Measurements from ENCODE around the gene PPP1R36. TPM values are rescaled to one million over a fixed set of nuclear protein-coding genes. Genes with fewer than 3 reads are reported as not detected.

PPP1R36 gene
- polyA plus RNA-seq, 3 donors, result 0.38 TPM; not detected in 2

GRCh38 chr14:64581817-64582216 lies 32.1 kb downstream of the PPP1R36 start:
- Mint-ChIP-seq H3K4me3 (no peak overlapping the region), H3K27me3 (ENCODE audit: low read depth in 3 of 3) (no peaks in the 10 kb centered on the region), H3K9me3 (peaks cover 0 to 2% (median 0%) of the 10 kb centered on the region in 7 donors), H3K4me1 (no peaks in the 10 kb centered on the region), H3K36me3 (no peaks in the 10 kb centered on the region), H3K27ac (no peak overlapping the region)
- WGBS (ENCODE audit: insufficient coverage), result 60% methylated on average over 1 of the region's 5 CpGs
- H3K4me1 ChIP-seq (ENCODE audit: control insufficient read depth in 1 of 2, insufficient read depth in 2 of 2, low read length in 2 of 2), result no peaks in the 10 kb centered on the region
- no peaks in the 10 kb centered on the region for H3K9me3 ChIP-seq (replicated peaks in 1 of 2; ENCODE audit: control insufficient read depth in 1 of 2, insufficient read depth in 1 of 2, low read length in 2 of 2)
- no peaks in the 10 kb centered on the region for H3K27me3 ChIP-seq (ENCODE audit: control insufficient read depth in 2 of 2, insufficient read depth in 2 of 2, low read length in 2 of 2)
- no peaks in the 10 kb centered on the region for H4K20me1 ChIP-seq (ENCODE audit: insufficient read depth, low read length)
- H3K4me3 ChIP-seq (replicated peaks in 1 of 3; ENCODE audit: low read depth in 2 of 3, low read length in 3 of 3), result no peak overlapping the region
- no peak for TF ChIP-seq CTCF (IDR thresholded peaks at IDR 0.05)
- no peak overlapping the region for H3K4me2 ChIP-seq (replicated peaks; ENCODE audit: extremely low read depth, low read length, poor library complexity, severe bottlenecking)
- no peak overlapping the region for H3K27ac ChIP-seq (ENCODE audit: low read depth in 1 of 2, low read length in 2 of 2)
- intact Hi-C loops (cut with micrococcal nuclease), result no loop called here
- no peak overlapping the region for H2AFZ ChIP-seq (ENCODE audit: insufficient read depth, low read depth, low read length, poor library complexity, severe bottlenecking)
- no peak for DNase-seq
- no peak overlapping the region for H3K9ac ChIP-seq (ENCODE audit: insufficient read depth, low read length, poor library complexity, severe bottlenecking)
- H3K36me3 ChIP-seq (replicated peaks in 1 of 2; ENCODE audit: control insufficient read depth in 1 of 2, insufficient read depth in 2 of 2, low read length in 2 of 2), result no peaks in the 10 kb centered on the region
- no peaks in the 10 kb centered on the region for H3K79me2 ChIP-seq (ENCODE audit: insufficient read depth, low read length)

GRCh38 chr14:64584190-64584589 lies 34.4 kb downstream of the PPP1R36 start:
- H3K27ac Mint-ChIP-seq, result no peak overlapping the region

More at GRCh38 chr14:64584190-64584589, 34.4 kb downstream of the PPP1R36 start:
- TF ChIP-seq CTCF (IDR thresholded peaks at IDR 0.05), result no peak
- Mint-ChIP-seq H3K9me3 (peaks cover 0 to 3% (median 0%) of the 10 kb centered on the region in 7 donors), H3K36me3 (no peaks in the 10 kb centered on the region), H3K27me3 (ENCODE audit: low read depth in 3 of 3) (peaks cover 0 to 4% (median 0%) of the 10 kb centered on the region in 3 donors), H3K4me3 (no peak overlapping the region), H3K4me1 (no peaks in the 10 kb centered on the region)
- Histone ChIP-seq H3K9me3 (replicated peaks in 1 of 2; ENCODE audit: control insufficient read depth in 1 of 2, insufficient read depth in 1 of 2, low read length in 2 of 2) (no peaks in the 10 kb centered on the region), H3K27me3 (ENCODE audit: control insufficient read depth in 2 of 2, insufficient read depth in 2 of 2, low read length in 2 of 2) (no peaks in the 10 kb centered on the region), H3K36me3 (replicated peaks in 1 of 2; ENCODE audit: control insufficient read depth in 1 of 2, insufficient read depth in 2 of 2, low read length in 2 of 2) (no peaks in the 10 kb centered on the region), H2AFZ (ENCODE audit: insufficient read depth, low read depth, low read length, poor library complexity, severe bottlenecking) (no peak overlapping the region), H3K27ac (ENCODE audit: low read depth in 1 of 2, low read length in 2 of 2) (no peak overlapping the region), H3K9ac (ENCODE audit: insufficient read depth, low read length, poor library complexity, severe bottlenecking) (no peak overlapping the region), H3K79me2 (ENCODE audit: insufficient read depth, low read length) (no peaks in the 10 kb centered on the region), H4K20me1 (ENCODE audit: insufficient read depth, low read length) (no peaks in the 10 kb centered on the region), H3K4me2 (replicated peaks; ENCODE audit: extremely low read depth, low read length, poor library complexity, severe bottlenecking) (no peak overlapping the region), H3K4me3 (replicated peaks in 1 of 3; ENCODE audit: low read depth in 2 of 3, low read length in 3 of 3) (no peak overlapping the region), H3K4me1 (ENCODE audit: control insufficient read depth in 1 of 2, insufficient read depth in 2 of 2, low read length in 2 of 2) (no peaks in the 10 kb centered on the region)
- WGBS (ENCODE audit: insufficient coverage), result no CpG with 5 or more reads among the region's 1 CpG
- intact Hi-C loops (cut with micrococcal nuclease), result no loop called here
- no peak for DNase-seq
